ENCODE measurements around the gene ZNF385C.
"Not testable (repeated sequence)": the region's sequence is repeated elsewhere in the genome, so short reads cannot be mapped to it uniquely, and the experiment has no call there.

The ZNF385C gene

GRCh38 chr17:42097691-42098631 lies at the start of gene ZNF385C:
TSS of gene ZNF385C (minus strand) at chr17:42098473. CDS start at chr17:42063056, 35,417 bp downstream.
- DNase-seq: peak; percentile 50

DNA sequence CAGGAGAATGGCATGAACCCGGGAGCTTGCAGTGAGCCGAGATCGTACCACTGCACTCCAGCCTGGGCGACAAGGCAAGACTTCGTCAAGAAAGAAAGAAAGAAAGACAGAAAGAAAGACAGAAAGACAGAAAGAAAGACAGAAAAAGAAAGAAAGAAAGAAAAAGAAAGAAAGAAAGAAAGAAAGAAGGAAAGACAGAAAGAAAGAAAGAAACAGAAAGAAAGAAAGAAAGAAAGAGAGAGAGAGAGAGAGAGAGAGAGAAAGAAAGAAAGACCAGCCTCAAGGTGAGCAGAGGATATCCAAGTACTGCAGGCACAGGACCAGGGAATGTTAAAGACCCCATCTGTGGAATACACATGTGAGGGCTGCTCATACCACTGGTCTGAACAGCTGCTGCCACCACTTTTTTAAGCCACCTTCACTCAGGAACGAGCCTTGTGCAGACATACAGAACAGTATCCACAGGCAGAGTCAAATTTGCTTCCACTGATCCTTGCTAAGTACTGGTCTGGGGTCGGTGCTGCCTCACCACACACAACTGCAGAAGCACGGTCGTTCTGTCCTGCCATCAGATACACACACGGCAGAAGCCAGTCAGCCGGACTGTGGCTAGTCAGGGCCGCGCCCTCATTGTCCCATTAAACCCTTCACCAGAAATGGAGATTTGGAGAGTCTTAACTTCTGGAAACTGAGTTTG lies 48.8 kb upstream of the ZNF385C start:
- DNase-seq: no peak

- DNase-seq: not testable (repeated sequence)
These were observed 44.9 kb upstream of the ZNF385C start for GRCh38 chr17:42143138-42143537.

- no peak for DNase-seq
These were observed 44.2 kb upstream of the ZNF385C start for GRCh38 chr17:42142371-42142896.

DNA sequence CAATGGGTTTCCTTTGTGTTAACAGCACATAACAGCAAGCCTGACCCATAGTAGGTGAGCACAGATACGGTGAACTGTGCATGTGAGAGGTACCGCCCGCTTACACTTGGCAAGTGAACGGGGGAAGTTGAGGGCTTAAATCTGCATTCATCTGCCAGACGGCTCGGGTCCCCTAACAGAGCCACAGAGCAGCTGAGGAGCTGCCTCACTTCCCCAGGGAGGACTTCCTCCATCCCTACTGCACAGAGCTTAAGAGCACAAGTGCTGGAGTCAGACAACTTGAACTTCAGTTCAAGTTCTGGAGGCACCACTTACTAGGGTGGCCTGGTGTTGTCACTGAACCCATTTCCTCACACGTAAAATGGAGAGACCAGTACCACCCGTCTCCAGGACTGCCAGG lies 43.1 kb upstream of the ZNF385C start:
- DNase-seq: no peak

GRCh38 chr17:42140690-42141089 lies 42.4 kb upstream of the ZNF385C start:
- not testable (repeated sequence) for DNase-seq

- no peak for DNase-seq
These were observed 40.6 kb upstream of the ZNF385C start for GRCh38 chr17:42138749-42139492.

GRCh38 chr17:42136654-42137051 lies 38.4 kb upstream of the ZNF385C start:
- DNase-seq: no peak

DNA sequence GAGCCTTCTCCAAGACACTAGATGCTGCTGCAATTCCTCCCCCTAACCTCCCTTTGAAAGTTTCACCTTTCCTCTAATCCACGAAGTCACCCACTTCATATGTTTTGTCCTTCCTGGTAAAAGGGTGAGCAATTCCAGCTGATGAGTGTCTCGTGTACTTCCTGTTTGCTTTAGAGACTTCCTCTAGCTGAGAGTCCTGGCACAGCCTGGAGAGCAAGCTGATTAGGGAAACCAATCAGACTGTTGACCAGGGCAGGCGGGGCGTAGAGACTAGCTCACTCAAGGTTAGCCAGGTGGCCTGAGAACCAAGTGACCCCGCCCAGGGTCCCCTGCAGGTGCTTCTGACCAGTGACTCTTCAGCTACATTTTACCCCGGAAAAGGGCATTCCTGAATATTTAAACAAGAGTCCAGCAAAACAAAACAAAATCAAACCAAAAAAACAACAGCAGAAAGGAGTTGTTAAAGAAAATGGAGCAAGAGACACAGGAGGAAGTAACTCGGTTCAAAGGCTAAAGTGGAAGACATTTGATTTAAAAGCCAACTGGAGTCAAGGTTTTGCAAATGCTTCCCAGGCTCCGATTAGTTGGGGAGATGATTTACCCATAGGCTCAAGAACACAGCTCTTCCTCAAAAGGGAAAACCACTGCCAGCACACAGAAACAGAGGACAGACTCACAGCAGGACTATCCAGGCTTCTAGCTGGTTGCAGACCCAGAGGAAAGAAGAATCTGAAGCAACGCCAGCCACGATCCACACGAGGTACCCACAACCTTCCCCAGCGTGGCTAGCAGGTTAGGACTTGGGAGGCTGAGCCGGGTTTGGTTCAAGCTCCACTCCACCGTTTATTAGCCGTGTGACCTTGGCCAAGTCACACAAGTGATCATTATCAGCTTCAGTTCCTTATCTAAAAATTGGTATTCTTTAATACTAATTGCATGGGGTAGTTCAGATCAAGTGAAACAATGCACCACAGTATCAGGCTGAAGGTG lies 37.7 kb upstream of the ZNF385C start:
- no peak for DNase-seq

DNA sequence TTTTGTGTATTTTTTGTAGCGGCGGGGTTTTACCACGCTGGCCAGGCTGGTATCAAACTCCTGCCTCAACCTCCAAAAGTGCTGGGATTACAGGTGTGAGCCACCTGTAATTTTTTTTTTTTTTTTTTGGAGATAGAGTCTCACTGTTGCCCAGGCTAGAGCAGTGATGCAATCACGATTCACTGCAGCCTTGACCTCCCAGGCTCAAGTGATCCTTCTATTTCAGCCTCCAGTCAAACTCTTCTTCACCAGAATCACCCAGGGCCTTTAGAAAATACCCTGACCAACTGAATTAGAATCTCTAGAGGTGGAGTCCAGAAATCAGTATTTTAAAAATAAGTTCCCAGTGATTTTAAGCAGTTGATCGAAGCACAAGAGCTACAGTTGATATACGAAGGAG lies 36.9 kb upstream of the ZNF385C start:
- DNase-seq: no peak

DNA sequence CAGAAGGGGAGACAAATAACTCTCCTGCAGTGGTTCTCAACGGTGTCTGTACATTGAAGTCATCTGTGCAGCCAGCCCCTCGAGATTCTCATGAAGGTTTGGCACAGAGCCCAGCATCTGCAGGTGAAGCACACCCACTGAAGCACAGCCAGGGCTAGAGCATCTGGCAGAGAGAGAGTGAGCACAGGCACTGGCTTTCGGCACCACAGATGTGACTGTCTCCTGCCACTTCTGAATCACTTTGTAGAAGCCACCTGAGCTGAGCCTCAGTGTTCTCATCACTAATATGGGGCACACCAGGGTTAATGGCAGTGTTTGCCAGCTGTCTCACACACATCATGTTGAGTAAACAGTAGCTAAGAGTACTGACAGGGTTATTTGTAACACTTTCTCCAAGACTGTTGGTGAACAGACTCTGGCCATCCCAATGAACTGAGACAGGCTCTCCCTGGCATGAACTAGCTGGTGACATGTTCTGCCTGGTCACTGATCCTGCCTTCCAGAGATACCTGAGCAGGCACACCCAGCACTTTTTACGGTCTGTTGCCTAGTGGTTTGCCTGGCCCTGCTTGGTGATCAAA lies 35.3 kb upstream of the ZNF385C start:
- peak; percentile 27 for DNase-seq

GRCh38 chr17:42132941-42133340 lies 34.7 kb upstream of the ZNF385C start:
- DNase-seq: no peak

GRCh38 chr17:42131981-42132432 lies 33.7 kb upstream of the ZNF385C start:
- DNase-seq: no peak

DNA sequence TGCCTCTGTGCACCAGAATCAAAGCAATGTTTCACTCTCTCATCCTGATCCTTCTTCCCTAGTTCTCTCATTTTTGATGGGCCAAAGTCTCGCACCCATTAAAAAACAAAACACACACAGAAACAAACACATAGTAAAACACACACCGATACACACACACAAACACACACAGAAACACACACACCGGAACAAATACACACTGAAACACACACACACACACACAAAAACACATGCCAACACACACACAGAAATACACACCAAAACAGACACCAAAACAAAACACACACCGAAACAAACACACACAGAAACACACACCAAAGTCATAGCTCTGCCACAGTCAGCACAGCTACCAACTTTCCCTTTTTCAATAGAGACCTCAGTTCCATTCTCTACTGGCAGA lies 33.0 kb upstream of the ZNF385C start:
- DNase-seq: no peak

- no peak for DNase-seq
These were observed 32.1 kb upstream of the ZNF385C start for GRCh38 chr17:42130310-42130936.

GRCh38 chr17:42129109-42129837 lies 31.0 kb upstream of the ZNF385C start:
- no peak for DNase-seq

GRCh38 chr17:42127414-42127813 lies 29.1 kb upstream of the ZNF385C start:
- no peak for DNase-seq

DNA sequence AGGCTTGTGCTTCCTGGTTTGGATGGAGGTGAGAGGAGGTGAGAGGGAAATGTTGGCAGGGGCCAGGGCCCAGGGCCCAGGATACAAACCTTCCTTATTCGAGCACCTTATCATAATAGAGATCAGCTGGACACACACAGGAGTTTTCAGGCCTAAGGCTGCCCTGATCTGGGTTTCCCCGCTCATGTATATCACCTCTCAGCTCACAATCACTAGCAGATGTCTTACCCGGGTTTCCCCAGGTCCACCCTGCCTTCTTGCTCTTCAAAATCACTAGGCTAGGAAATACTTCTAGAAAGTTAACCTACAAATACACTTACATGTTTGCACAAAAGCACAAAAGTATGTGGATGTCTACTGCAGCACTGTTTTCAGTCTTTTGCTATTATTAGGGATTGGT lies 28.6 kb upstream of the ZNF385C start:
- DNase-seq: no peak

GRCh38 chr17:42125565-42125964 lies 27.3 kb upstream of the ZNF385C start:
- DNase-seq: no peak

GRCh38 chr17:42124256-42124655 lies 26.0 kb upstream of the ZNF385C start:
- DNase-seq: no peak
